ENCODE results near the gene KCTD16. TPM values are rescaled to one million over a fixed set of nuclear protein-coding genes. Genes with fewer than 3 reads are reported as not detected.

KCTD16 gene
- total and polyA plus RNA-seq, 2 experiments from 2014 or later = 0.02 to 0.76 TPM

DNA sequence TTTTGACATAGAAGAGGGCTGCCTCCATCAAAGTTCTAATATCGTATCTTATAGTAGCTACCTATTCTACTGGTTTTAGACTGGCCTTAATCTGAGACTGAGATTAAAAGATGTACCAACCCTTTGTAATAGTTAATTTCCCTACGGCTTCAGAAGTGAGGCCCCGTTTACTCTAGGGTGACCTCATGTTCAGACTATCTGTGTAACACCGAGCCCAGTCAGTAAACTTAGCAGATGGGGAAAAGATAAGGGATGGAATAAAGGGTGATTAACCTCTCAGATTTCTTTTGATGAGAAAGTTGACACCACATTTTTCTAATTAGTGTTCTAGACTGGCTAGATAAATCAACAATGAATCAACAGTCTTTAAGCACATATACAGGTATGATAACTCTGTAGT lies 283.1 kb downstream of the KCTD16 start:
- no peak overlapping the region for H3K4me2 ChIP-seq
- no peaks in the 10 kb centered on the region for H3F3A ChIP-seq (replicated peaks; ENCODE audit: low read depth)
- no peaks in the 10 kb centered on the region for H3K27me3 ChIP-seq (ENCODE audit: insufficient read depth)
- no peak overlapping the region for H3K27ac ChIP-seq (ENCODE audit: low read depth)
- no peak overlapping the region for H3K4me3 ChIP-seq
- H3K79me2 ChIP-seq (replicated peaks; ENCODE audit: insufficient read depth) = no peaks in the 10 kb centered on the region
- peaks cover 5% of the 10 kb centered on the region; the same call in 1 of the 2 replicates for H3K4me1 ChIP-seq (ENCODE audit: insufficient read depth)
- TF ChIP-seq JUNB (IDR thresholded peaks at IDR 0.05; ENCODE audit: unreplicated experiment) (no peak), EZH2phosphoT487 (IDR thresholded peaks at IDR 0.05; ENCODE audit: unreplicated experiment) (no peak), ZNF331 (CRISPR knock-in tag; IDR thresholded peaks at IDR 0.05; ENCODE audit: low read depth) (no peak), STAT1 (IDR thresholded peaks at IDR 0.05; ENCODE audit: unreplicated experiment) (no peak), CTCF (conservative IDR thresholded peaks at IDR 0.05; ENCODE audit: low read depth in 2 of 2) (no peak)
- TF ChIP-seq, protein P1, sequence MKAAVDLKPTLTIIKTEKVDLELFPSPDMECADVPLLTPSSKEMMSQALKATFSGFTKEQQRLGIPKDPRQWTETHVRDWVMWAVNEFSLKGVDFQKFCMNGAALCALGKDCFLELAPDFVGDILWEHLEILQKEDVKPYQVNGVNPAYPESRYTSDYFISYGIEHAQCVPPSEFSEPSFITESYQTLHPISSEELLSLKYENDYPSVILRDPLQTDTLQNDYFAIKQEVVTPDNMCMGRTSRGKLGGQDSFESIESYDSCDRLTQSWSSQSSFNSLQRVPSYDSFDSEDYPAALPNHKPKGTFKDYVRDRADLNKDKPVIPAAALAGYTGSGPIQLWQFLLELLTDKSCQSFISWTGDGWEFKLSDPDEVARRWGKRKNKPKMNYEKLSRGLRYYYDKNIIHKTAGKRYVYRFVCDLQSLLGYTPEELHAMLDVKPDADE (IDR thresholded peaks at IDR 0.05) = no peak
- ATAC-seq = no peak
- Mint-ChIP-seq H3K9me3 (no peaks in the 10 kb centered on the region; the same call in 2 of the 3 replicates), H3K36me3 (ENCODE audit: low read depth) (no peaks in the 10 kb centered on the region), H3K4me1 (peaks cover 7% of the 10 kb centered on the region; the same call in 1 of the 3 replicates), H3K27me3 (ENCODE audit: insufficient read depth, low read depth, poor library complexity) (no peaks in the 10 kb centered on the region), H3K27ac (no peak overlapping the region), H3K4me3 (no peak overlapping the region)
- H3K9me2 ChIP-seq (ENCODE audit: insufficient read depth) = no peaks in the 10 kb centered on the region
- H3K36me3 ChIP-seq (ENCODE audit: insufficient read depth) = no peaks in the 10 kb centered on the region
- DNase-seq (ENCODE audit: low spot score) = no peak
- H4K20me1 ChIP-seq (replicated peaks; ENCODE audit: insufficient read depth) = no peaks in the 10 kb centered on the region
- H2AFZ ChIP-seq = no peak overlapping the region

DNA sequence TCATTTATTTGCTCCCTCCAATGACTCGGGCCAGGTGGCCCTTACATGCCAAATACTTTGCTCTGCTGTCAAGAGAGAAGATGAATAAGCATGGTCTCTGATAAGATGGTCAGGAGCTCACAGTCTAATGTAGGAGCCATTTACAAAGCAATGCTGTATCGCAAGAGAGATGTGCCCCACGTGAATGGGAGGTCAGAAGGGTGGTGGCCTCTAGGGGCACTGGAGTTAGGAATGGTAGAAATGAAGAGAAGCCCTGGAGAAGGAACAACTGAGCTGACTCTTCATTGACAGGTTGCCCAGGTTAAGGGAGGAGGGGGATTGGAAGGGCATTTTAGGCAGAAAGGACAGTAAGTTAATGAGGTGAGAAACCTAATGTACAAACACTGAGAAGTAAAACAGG lies 286.5 kb downstream of the KCTD16 start:
- Histone ChIP-seq H3K4me3 (no peak overlapping the region), H3K4me1 (ENCODE audit: insufficient read depth) (no peaks in the 10 kb centered on the region), H3K9me2 (ENCODE audit: insufficient read depth) (no peaks in the 10 kb centered on the region), H4K20me1 (replicated peaks; ENCODE audit: insufficient read depth) (no peaks in the 10 kb centered on the region), H3K27ac (ENCODE audit: low read depth) (no peak overlapping the region), H3F3A (replicated peaks; ENCODE audit: low read depth) (no peaks in the 10 kb centered on the region), H3K4me2 (no peak overlapping the region), H3K79me2 (replicated peaks; ENCODE audit: insufficient read depth) (no peaks in the 10 kb centered on the region), H3K36me3 (ENCODE audit: insufficient read depth) (no peaks in the 10 kb centered on the region), H2AFZ (no peak overlapping the region), H3K27me3 (ENCODE audit: insufficient read depth) (no peaks in the 10 kb centered on the region)
- ATAC-seq (no peak), DNase-seq (ENCODE audit: low spot score) (peak; percentile 21)
- no peak overlapping the region for H3K27ac Mint-ChIP-seq
- TF ChIP-seq, protein P1 (IDR thresholded peaks at IDR 0.05) = no peak
- TF ChIP-seq CTCF (conservative IDR thresholded peaks at IDR 0.05; ENCODE audit: low read depth in 2 of 2) = peak; percentile 14 to 30; a peak in 3 of 4 replicates
- no peak for TF ChIP-seq NANOG (IDR thresholded peaks at IDR 0.05; ENCODE audit: borderline replicate concordance)
- no peak for TF ChIP-seq CREB1 (CRISPR knock-in tag; IDR thresholded peaks at IDR 0.05; ENCODE audit: low read depth)
- no peak overlapping the region for H3K4me3 Mint-ChIP-seq
- no peaks in the 10 kb centered on the region for H3K4me1 Mint-ChIP-seq
- H3K9me3 Mint-ChIP-seq = no peaks in the 10 kb centered on the region; the same call in 2 of the 3 replicates
- H3K27me3 Mint-ChIP-seq (ENCODE audit: insufficient read depth, low read depth, poor library complexity) = no peaks in the 10 kb centered on the region
- H3K36me3 Mint-ChIP-seq (ENCODE audit: low read depth) = no peaks in the 10 kb centered on the region
